ENCODE results near the gene EPB41L4B.

GRCh38 chr9:109278216-109278615 lies 42.6 kb downstream of the EPB41L4B start:
- TF ChIP-seq POLR2AphosphoS5 (IDR thresholded peaks at IDR 0.05; ENCODE audit: low read depth, low read length) (no peak), POLR2A (IDR thresholded peaks at IDR 0.05; ENCODE audit: low read depth, low read length) (no peak), TAF1 (IDR thresholded peaks at IDR 0.05; ENCODE audit: borderline replicate concordance, low read depth, low read length) (no peak)
